CD4-positive, alpha-beta T cell (primary cell): ENCODE data around the gene NIN. TPM values are rescaled to one million over a fixed set of nuclear protein-coding genes. Genes with fewer than 3 reads are reported as not detected.

Source experiments
- ATAC-seq: fragments of 200-7000 bp; cut with Tn5 transposase; one replicate; pipeline ENCODE4 v1.10.0; 2022; ENCODE audit warnings: mild to moderate bottlenecking; ENCODE audit not compliant: poor library complexity
- CTCF ChIA-PET: fragments of 350-600 bp; sonication (Branson Sonifier 250); formaldehyde crosslinking; loops from one replicate; lab custom pipeline; 2021; ENCODE audit warnings: antibody characterized with exemption, inconsistent platforms; lab: Charles Lee
- POLR2A ChIA-PET: fragments of 350-600 bp; sonication (Branson Sonifier 250); formaldehyde crosslinking; loops from one replicate; lab custom pipeline; 2021; ENCODE audit warnings: antibody characterized with exemption, inconsistent platforms; lab: Charles Lee
- DNase-seq, 14 experiments: peaks; one replicate each; pipeline ENCODE4 v3.0.0-alpha.2; 2013 to 2020; ENCODE audit warnings: mixed read lengths in 2 of 14
- H3K27ac ChIP-seq, 2 donors: one replicate each; pipeline versions ENCODE4 v1.5.1 to v1.7.0; 2013; ENCODE audit warnings: low read length in 2 of 2, low read depth in 1 of 2, mild to moderate bottlenecking in 1 of 2
- H3K27me3 ChIP-seq, 2 experiments: 1 replicate in 1 of 2; 2 replicates in 1 of 2; pipeline versions ENCODE4 v1.6.1 to v1.7.0; 2013; ENCODE audit warnings: low read length in 2 of 2, control low read depth in 1 of 2, mild to moderate bottlenecking in 1 of 2, moderate library complexity in 1 of 2; ENCODE audit not compliant: insufficient read depth in 2 of 2, control insufficient read depth in 1 of 2
- H3K36me3 ChIP-seq: one replicate; pipeline ENCODE4 v1.6.1; 2013; ENCODE audit warnings: low read length, control low read depth; ENCODE audit not compliant: insufficient read depth
- H3K4me1 ChIP-seq: one replicate; pipeline ENCODE4 v1.6.1; 2013; ENCODE audit warnings: low read length, control low read depth; ENCODE audit not compliant: insufficient read depth
- H3K4me3 ChIP-seq: one replicate; pipeline ENCODE4 v1.5.1; 2013; ENCODE audit warnings: mild to moderate bottlenecking, low read length, moderate library complexity
- H3K9me3 ChIP-seq, 2 experiments: 1 replicate in 1 of 2; 2 replicates in 1 of 2; pipeline versions ENCODE4 v1.6.1 to v1.7.0; 2013; ENCODE audit warnings: low read length in 2 of 2, mild to moderate bottlenecking in 2 of 2, control low read depth in 1 of 2, moderate library complexity in 1 of 2; ENCODE audit not compliant: control insufficient read depth in 1 of 2, insufficient read depth in 1 of 2
- H3K27ac Mint-ChIP-seq: one replicate; pipeline ENCODE4 v1.8.0; 2020; ENCODE audit warnings: mixed read lengths
- H3K27me3 Mint-ChIP-seq: one replicate; pipeline ENCODE4 v1.8.0; 2021; ENCODE audit warnings: mixed read lengths
- H3K36me3 Mint-ChIP-seq: one replicate; pipeline ENCODE4 v1.8.0; 2021; ENCODE audit warnings: low read depth, mixed read lengths
- H3K4me1 Mint-ChIP-seq: one replicate; pipeline ENCODE4 v1.8.0; 2021; ENCODE audit warnings: low read depth, mixed read lengths
- H3K4me3 Mint-ChIP-seq: one replicate; pipeline ENCODE4 v1.8.0; 2020; ENCODE audit warnings: mild to moderate bottlenecking, mixed read lengths
- H3K9me3 Mint-ChIP-seq: one replicate; pipeline ENCODE4 v1.8.0; 2020; ENCODE audit warnings: mixed read lengths
- intact Hi-C, 2 experiments: fragments of 100-400 bp; cut with DNase I in 1 of 2; cut with micrococcal nuclease in 1 of 2; formaldehyde crosslinking; loops; one replicate each; pipeline versions ENCODE4 v1.15.1 to v1.9.0; 2023 to 2025; cut with DNase I, micrococcal nuclease
- total RNA-seq, 174 experiments: library from RNA in 2 of 174; stranded (reverse) in 2 of 174; gene quantifications; one replicate each; pipeline ENCODE4 v1.2.3 and lab custom pipeline; 2021 to 2026
- TF ChIP-seq, protein P1 (sequence below): fragments of 200-600 bp; IDR thresholded peaks from one replicate; pipeline ENCODE4 v1.8.0; 2022; ENCODE audit warnings: antibody characterized with exemption, mild to moderate bottlenecking

The NIN gene
- total RNA-seq, 2 experiments from 2014 or later: 96.8 to 98.5 TPM

DNA sequence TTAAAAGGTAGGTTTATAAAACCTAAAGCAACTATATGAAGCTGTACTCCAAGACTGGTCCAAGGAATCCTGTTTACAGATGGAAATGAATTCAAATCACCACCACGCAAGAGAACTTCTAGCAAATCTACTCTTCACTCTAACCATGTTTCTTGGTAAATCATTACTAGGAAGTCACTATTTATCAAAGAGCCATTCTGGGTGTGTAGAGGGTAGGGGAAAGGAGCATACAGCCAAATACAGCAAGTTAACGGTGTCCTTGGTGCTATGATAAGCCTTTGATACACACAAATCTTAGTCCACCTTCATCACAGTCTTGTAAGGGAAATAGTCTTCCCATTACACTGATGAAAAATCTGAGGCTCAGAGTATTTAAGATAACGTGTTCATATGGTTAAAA lies 16.8 kb downstream of the NIN start:
- ChIA-PET POLR2A (interaction anchor here (1.6 to 3.0 kb wide), 3 partner anchors 8 to 46 kb away, joined by 7 to 23 read pairs (median 17); partner anchors contain the start of gene NIN), CTCF (no interaction called here)
- no peaks in the 10 kb centered on the region for H3K27me3 ChIP-seq
- TF ChIP-seq, protein P1, sequence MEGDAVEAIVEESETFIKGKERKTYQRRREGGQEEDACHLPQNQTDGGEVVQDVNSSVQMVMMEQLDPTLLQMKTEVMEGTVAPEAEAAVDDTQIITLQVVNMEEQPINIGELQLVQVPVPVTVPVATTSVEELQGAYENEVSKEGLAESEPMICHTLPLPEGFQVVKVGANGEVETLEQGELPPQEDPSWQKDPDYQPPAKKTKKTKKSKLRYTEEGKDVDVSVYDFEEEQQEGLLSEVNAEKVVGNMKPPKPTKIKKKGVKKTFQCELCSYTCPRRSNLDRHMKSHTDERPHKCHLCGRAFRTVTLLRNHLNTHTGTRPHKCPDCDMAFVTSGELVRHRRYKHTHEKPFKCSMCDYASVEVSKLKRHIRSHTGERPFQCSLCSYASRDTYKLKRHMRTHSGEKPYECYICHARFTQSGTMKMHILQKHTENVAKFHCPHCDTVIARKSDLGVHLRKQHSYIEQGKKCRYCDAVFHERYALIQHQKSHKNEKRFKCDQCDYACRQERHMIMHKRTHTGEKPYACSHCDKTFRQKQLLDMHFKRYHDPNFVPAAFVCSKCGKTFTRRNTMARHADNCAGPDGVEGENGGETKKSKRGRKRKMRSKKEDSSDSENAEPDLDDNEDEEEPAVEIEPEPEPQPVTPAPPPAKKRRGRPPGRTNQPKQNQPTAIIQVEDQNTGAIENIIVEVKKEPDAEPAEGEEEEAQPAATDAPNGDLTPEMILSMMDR: no peak
- peak overlapping the region in 1 of 2 donors; percentile 21 for H3K27ac ChIP-seq
- ATAC-seq: no peak
- H3K36me3 Mint-ChIP-seq: peaks cover 47% of the 10 kb centered on the region
- no peak for DNase-seq
- peak overlapping the region; percentile 81 for H3K27ac Mint-ChIP-seq
- peaks cover 68% of the 10 kb centered on the region for H3K4me1 Mint-ChIP-seq
- no peaks in the 10 kb centered on the region for H3K9me3 ChIP-seq
- no peak overlapping the region for H3K4me3 ChIP-seq
- peaks cover 7% of the 10 kb centered on the region for H3K36me3 ChIP-seq
- H3K9me3 Mint-ChIP-seq: peaks cover 2% of the 10 kb centered on the region
- intact Hi-C loops: no loop called here
- peak overlapping the region; percentile 54 for H3K4me3 Mint-ChIP-seq
- peaks cover 41% of the 10 kb centered on the region for H3K4me1 ChIP-seq
- H3K27me3 Mint-ChIP-seq: no peaks in the 10 kb centered on the region

DNA sequence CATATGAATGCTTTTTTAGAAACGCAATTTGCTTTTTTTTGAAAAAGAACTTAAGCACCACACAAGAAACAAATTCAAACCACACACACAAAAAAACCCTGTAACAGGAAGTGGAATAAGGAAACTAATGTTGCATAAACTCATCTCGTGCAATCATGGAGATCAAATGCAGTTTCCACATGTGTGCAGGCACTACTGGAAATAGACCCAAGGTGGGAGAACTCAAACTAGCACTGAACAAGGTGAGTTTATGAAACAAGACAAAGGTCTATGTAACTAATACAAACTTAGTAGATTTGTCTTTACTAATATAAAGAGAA lies 17.5 kb downstream of the NIN start:
- DNase-seq: peak in 4 of 14 experiments; percentile 15 to 78 (median 72)
- ATAC-seq: peak; percentile 89
- intact Hi-C loops: loop anchor here (2.0 kb wide), 2 partner anchors 23 to 47 kb away; no protein-coding TSS in a partner anchor
- Histone ChIP-seq H3K4me3 (peak overlapping the region; percentile 28), H3K4me1 (peaks cover 42% of the 10 kb centered on the region), H3K27me3 (no peaks in the 10 kb centered on the region), H3K36me3 (peaks cover 4% of the 10 kb centered on the region), H3K9me3 (no peaks in the 10 kb centered on the region), H3K27ac (peak overlapping the region; percentile 56 to 57)
- ChIA-PET POLR2A (interaction anchor here (0.7 to 3.0 kb wide), 9 partner anchors 9 to 59 kb away, joined by 3 to 23 read pairs (median 4); partner anchors contain the start of gene NIN), CTCF (no interaction called here)
- H3K4me1 Mint-ChIP-seq: peaks cover 65% of the 10 kb centered on the region
- peak overlapping the region; percentile 82 for H3K4me3 Mint-ChIP-seq
- TF ChIP-seq, protein P1: no peak
- no peaks in the 10 kb centered on the region for H3K27me3 Mint-ChIP-seq
- H3K27ac Mint-ChIP-seq: peak overlapping the region; percentile 81
- peaks cover 2% of the 10 kb centered on the region for H3K9me3 Mint-ChIP-seq
- peaks cover 45% of the 10 kb centered on the region for H3K36me3 Mint-ChIP-seq

DNA sequence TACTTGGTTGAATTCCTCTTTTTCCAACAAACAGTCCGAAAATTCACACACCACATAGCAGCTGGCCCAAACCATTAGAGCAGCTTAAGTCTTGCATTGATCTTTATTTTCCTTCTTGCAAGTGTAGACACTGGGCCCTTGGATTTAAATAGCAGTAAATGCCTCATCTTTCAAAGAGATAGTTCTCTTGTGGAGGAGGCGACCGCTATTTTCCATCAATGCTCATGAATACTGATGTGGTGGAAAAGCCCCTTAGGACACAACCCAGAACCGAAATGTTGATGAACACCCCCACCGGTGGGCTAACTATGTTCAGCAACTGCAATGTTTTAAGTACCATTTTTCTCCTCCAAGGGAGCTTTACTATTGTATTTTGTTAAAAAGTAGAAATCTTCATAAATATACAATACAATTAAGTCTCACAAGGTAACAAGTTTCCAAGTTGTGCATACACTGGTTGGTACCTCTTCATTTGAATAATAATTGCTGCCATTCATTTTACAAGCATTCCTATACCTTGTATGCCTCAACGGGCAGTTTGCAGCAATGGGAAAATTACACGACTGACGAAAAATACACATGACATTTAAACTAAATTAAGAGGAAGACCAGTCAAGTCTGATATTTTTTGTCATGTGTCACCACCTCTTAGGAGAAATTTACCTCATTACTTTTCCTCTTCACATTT lies 18.0 kb downstream of the NIN start:
- Mint-ChIP-seq H3K27me3 (no peaks in the 10 kb centered on the region), H3K4me3 (peak overlapping the region; percentile 82), H3K36me3 (peaks cover 42% of the 10 kb centered on the region), H3K9me3 (peaks cover 2% of the 10 kb centered on the region), H3K27ac (peak overlapping the region; percentile 81), H3K4me1 (peaks cover 64% of the 10 kb centered on the region)
- intact Hi-C loops: loop anchor here (2.0 kb wide), 2 partner anchors 22 to 48 kb away; no protein-coding TSS in a partner anchor
- no peaks in the 10 kb centered on the region for H3K27me3 ChIP-seq
- no peaks in the 10 kb centered on the region for H3K9me3 ChIP-seq
- TF ChIP-seq, protein P1: no peak
- peak overlapping the region; percentile 28 for H3K4me3 ChIP-seq
- peaks cover 2% of the 10 kb centered on the region for H3K36me3 ChIP-seq
- CTCF ChIA-PET: interaction anchor here (1.3 kb wide), 1 partner anchor 19 kb away, joined by 3 read pairs; no protein-coding TSS in a partner anchor
- ATAC-seq (no peak), DNase-seq (no peak)
- peak overlapping the region; percentile 56 to 57 for H3K27ac ChIP-seq
- POLR2A ChIA-PET: interaction anchor here (0.7 to 3.0 kb wide), 10 partner anchors 10 to 59 kb away, joined by 3 to 23 read pairs (median 4); partner anchors contain the start of gene NIN
- H3K4me1 ChIP-seq: peaks cover 47% of the 10 kb centered on the region
